Esophagus mucosa (tissue), 1 donor: Measurements from ENCODE around the gene PACRG. TPM values are rescaled to one million over a fixed set of nuclear protein-coding genes. Genes with fewer than 3 reads are reported as not detected.
A peak's percentile ranks its signal among the peaks of the same experiment; 100 is the strongest.
"Not testable (repeated sequence)": the region's sequence is repeated elsewhere in the genome, so short reads cannot be mapped to it uniquely, and the experiment has no call there.

Experiments
- ATAC-seq: fragments of 200-7000 bp; cut with Tn5 transposase; one replicate; pipeline ENCODE4 v1.9.1; 2020
- total RNA-seq: library from RNA; stranded (reverse); gene quantifications from one replicate; pipeline ENCODE4 v1.2.4, GENCODE V29; 2023
- donor health status: DM: yes; HTN: yes; CAD: no.

Gene PACRG
- total RNA-seq, 1 donor from 2014 or later, result 0.76 TPM

- ATAC-seq, result no peak
Measured at GRCh38 chr6:163296835-163297519, 569.2 kb downstream of the PACRG start.

DNA sequence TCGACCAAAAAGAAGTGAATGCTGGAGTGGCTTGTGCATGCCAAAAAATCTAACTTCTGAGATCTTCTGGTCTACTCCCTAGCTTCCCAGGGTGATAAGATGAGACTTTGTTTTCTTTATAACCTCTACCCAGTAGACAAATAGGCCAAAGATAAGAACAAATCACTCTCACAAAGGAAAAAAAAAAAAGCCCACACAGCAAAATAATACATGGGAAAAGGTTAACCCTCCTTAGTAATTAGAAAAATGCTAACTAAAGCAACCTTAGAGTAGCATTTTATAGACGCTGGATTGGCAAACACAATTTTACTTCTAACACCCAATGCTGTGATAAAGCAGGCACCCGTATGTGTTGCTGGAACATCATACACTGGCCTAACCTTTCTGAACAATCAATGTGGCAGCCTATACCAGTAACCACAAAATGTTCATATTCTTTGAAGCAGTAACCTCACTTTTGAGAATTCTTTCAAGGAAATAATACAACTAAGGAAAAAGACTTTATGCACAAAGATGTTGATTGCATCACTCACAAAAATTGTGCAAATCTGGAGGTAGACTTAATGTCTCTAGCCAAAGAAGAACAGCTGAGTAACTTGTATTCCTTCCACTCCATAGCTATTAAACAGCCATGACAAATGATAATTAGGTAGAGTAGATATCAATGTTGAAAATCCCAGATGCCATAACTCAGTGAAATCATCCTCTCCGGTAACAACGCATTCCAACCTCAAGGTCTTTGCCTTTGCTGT, 570.5 kb downstream of the PACRG start:
- ATAC-seq, result no peak

DNA sequence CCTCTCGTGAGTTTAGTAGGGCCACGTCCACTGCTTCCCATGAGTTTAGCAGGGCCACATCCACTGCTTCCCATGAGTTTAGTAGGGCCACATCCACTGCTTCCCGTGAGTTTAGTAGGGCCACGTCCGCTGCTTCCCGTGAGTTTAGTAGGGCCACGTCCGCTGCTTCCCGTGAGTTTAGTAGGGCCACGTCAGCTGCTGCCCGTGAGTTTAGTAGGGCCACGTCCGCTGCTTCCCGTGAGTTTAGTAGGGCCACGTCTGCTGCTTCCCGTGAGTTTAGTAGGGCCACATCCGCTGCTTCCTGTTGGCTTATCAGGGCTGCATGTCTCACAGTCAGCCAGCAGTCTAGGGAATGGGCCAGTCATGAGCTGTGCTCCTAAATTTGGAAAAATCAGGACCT, 573.1 kb downstream of the PACRG start:
- ATAC-seq, result no peak

DNA sequence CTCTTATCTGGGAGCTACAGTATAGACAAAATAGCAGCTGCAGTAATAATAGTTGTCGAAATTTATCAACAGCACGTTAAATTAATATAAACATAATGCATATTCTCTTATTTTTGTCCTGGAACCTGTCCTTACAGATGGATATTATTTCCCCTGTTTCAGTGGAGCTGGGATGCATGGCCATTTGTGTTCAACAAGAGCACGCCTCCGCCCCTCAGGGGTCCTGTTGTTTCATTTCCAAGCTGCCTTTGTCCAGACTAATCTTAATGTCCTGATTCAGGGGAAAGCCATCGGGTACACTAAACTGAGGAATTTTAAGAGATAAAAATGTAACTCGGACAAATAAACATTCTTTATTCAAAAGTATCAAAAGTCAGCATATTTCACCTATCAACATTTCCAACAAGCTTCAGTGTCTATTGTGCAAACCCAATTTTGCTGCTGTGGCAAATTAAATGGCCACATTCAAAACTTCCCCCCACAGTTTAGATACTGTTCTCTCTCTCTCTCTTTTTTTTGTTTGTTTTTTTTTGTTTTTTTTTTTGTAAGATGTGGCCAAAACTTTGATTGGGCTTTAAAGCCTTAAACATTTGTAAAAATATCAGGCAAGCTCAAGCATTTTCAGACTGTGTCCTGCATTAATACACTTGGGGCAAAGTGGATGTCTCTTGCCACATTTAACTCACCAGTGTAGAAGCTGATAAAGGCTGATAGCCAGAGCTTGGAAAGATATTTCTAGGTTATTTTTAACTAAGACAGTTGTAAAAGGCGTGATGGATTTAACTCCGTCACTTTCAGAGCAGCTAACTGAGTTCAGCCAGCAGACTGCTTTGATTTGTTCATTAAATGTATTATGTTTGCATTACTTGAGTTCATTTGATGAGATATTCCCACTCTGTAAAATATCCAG, 574.2 kb downstream of the PACRG start:
- no peak for ATAC-seq

DNA sequence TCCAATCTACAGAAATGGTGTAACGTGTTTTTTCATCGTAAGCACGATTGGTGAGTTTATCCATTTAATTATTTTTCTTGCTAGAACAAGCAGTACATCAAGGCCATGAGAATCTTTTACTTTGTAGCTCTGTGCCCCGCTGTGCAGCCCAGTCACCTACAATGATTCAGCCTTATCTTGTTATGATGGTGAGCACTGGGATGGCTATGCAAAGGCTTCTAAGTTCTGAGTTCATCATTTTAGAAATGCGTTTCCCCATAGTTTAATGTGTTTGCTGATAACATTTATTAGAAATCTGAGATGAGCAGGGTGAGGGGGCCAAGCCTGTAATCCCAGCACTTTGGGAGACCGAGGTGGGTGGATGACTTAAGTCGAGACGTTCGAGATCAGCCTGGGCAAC, 575.0 kb downstream of the PACRG start:
- ATAC-seq, result no peak

DNA sequence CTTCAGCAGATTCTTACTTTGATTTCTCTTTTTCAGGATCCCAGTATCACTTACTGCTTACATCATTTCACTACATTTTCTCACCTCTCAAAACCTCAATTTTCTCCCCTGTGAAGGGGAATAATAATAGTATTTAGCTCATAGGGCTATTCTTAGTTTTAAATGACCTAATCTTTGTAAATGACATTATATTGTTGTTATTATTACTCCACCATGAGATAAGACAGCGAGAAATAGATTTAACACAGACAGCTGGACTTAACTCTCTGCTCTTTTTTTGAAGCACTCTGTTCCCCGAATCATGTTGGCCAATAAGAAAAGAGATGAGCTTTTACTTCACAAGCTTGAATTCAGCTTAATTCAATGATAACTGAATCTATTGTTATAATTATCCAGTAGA, 578.2 kb downstream of the PACRG start:
- no peak for ATAC-seq

DNA sequence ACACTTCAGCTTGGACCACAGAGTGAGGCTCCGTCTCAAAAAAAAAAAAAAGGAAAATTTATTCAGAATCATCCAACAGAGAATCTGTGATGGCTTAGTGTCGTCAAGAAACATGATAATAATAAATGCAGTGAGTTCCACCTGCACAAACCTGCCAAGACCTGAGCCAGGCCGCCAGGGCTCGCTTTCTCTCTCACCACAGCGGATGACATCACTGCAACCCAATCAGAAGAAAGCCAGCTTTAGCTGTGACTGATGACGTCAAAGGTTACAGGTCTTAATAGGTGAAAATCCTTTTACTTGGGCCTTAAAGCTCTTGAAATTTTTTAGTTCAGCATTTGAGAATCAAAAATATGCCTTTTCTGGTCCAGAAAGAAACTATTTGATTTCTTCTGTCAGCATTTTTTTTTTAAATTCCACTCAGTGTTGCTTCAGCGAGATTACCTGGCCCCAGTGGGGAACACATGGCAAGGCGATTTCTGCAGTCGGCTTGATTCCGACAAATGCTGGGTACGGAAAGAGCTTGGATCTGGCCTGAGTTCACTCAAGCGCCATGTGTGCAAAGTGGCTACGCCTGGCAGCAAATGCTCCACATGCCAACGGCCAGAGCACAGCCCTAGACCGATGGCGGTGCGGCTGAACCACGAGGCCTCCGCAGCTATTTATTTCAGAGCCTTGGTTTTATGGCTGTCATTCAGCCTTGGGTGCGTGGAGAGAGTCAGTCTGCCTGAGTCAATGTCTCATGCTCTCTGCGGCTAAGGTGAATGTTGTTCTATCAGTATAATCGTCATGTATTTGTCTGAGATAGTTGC, 581.1 kb downstream of the PACRG start:
- ATAC-seq, result no peak

GRCh38 chr6:163309491-163310026, 581.8 kb downstream of the PACRG start:
- peak; percentile 20 for ATAC-seq

GRCh38 chr6:163310096-163310972, 582.6 kb downstream of the PACRG start:
- ATAC-seq, result no peak

- ATAC-seq, result no peak
Measured at GRCh38 chr6:163310973-163311383, 583.2 kb downstream of the PACRG start.

DNA sequence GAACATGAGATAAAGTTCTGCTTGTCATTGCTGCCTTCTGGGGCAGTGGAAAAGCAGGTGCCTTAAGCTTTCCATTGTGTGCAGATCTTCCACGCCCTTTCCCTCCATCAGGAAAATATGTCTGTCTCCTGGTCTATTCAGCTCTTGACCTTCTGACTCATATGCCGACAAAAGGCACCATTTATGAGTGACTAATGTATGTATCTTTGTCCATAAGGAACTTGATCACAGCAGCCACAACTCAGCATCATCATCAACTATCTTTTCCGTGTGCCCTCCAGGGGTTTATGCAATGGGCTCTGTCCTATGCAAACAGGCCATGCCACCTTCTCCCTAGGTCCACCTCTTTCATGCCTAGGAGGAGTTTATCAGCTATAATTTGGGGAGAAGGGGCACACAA, 584.1 kb downstream of the PACRG start:
- ATAC-seq, result peak; percentile 80

DNA sequence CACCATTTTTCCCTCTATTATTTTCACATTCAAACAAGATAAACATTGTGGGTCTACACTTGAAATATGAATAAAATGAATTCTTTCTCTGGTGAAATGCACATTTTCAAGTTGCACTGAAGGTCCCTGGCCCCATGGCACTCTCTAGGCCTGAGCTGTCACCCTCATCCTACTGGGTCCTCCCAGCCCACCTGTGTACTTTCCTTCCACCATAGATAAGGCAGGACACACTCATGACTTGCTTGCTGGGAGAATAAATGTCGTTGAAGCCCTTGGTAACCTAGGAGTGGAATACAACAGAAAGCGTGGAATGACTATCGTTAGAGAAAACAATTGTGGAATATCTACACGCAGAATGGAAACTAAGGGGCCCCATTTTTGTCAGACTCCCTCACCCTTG, 585.8 kb downstream of the PACRG start:
- ATAC-seq, result no peak

DNA sequence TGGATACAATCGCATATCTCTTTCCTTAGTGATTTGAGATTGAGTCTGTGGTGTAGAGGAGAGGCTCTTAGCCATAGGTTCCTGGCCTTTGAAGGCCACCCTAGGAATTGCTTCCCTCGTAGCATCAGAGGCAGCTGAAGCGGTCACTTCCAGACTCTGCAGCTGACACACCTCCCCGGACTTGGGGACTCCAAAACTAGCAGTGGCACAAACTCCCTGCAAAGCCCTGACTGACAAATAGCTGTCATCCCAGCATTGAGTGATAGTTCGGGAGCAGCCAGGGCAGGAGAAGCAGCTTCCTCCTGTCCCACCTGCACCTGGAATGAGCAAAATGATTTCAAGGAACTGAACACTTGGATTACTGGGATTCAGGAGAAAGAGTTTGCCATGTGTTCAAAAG, 586.2 kb downstream of the PACRG start:
- ATAC-seq, result no peak

GRCh38 chr6:163314791-163315470, 587.2 kb downstream of the PACRG start:
- no peak for ATAC-seq

DNA sequence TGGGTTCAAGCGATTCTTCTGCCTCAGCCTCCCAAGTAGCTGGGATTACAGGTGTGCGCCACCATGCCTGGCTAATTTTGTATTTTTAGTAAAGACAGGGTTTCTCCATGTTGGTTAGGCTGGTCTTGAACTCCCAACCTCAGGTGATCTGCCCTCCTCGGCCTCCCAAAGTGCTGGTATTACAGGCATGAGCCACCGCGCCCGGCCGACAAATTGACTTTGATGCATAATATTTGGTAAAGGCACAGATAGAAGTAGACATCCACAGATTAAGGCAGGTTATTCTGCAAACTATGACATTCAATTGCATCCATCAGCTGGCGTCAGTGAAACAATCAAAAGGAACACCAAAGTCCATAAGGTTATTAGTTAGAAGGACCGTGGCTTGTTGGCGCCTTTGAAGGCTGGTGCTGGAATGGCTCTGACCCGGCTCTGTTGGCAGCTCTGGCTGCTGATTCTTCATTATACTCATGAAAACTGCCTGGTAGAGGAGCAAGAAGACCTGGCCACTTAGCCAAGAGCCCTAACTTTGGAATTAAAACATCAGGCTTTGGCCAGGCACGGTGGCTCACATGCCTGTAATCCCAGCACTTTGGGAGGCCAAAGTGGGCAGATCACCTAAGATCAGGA, 589.2 kb downstream of the PACRG start:
- not testable (repeated sequence) for ATAC-seq

DNA sequence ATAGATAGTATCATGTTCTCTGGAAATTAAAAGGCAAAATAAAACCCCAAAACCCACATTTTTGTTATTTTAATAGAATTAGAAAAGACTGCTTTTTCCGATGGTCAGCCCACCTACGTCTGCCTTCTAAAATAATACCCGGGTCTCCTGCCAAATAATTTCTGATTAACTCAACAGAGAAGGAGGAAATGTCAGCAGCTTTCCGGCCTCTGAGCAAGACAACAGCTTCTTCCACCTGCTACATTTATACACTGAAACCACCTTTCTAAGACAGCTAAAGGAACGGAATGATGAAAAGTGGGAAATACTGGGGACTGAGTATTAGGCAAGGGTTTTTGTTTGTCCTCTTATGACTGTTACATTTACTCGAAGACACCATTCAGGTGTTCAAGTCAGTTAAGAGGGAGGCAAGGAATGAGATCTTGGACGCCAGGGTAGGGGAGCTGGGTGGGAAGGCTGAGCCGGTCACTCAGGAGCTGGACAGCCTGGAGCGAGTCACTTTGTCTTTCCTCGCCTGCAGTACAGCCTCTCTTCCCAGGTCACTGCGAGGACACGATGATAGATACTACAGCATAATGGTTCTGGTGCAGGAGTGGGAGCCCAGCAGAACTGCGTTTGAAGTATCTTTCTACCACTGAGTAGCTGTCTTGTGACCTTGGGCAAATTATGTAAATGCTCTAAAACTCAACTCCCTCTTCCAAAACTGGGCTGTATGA, 590.5 kb downstream of the PACRG start:
- no peak for ATAC-seq

GRCh38 chr6:163319609-163320366, 592.0 kb downstream of the PACRG start:
- ATAC-seq, result no peak

GRCh38 chr6:163320402-163320801, 592.6 kb downstream of the PACRG start:
- no peak for ATAC-seq
